WI38 (cell line): Measurements from ENCODE around the gene BSN.
A peak's percentile ranks its signal among the peaks of the same experiment; 100 is the strongest.

Experiments used
- H3K4me3 ChIP-seq: 2 replicates; pipeline ENCODE4 v1.5.1; 2011; ENCODE audit warnings: low read depth, mild to moderate bottlenecking, control low read depth, low read length
- CTCF ChIP-seq: IDR thresholded peaks from 2 replicates; pipeline ENCODE4 v1.5.1; 2012; ENCODE audit warnings: low read depth, mild to moderate bottlenecking, control low read depth, low read length

The BSN gene

GRCh38 chr3:49699281-49699979 lies 145.2 kb downstream of the BSN start:
- TF ChIP-seq CTCF: no peak
- H3K4me3 ChIP-seq: no peak overlapping the region

- no peak for TF ChIP-seq CTCF
- H3K4me3 ChIP-seq: no peak overlapping the region
Observed at GRCh38 chr3:49700014-49700413, 145.7 kb downstream of the BSN start.

- TF ChIP-seq CTCF: no peak
- H3K4me3 ChIP-seq: no peak overlapping the region
Observed at GRCh38 chr3:49700453-49701128, 146.3 kb downstream of the BSN start.

- H3K4me3 ChIP-seq: no peak overlapping the region
- peak; percentile 68 for TF ChIP-seq CTCF
Observed at GRCh38 chr3:49701388-49702077, 147.3 kb downstream of the BSN start.

GRCh38 chr3:49702672-49703071 lies 148.4 kb downstream of the BSN start:
- TF ChIP-seq CTCF: no peak
- H3K4me3 ChIP-seq: no peak overlapping the region

- peak; percentile 93 for TF ChIP-seq CTCF
Observed at GRCh38 chr3:49703443-49703927, 149.2 kb downstream of the BSN start.

GRCh38 chr3:49703956-49704355 lies 149.7 kb downstream of the BSN start:
- no peak overlapping the region for H3K4me3 ChIP-seq
- TF ChIP-seq CTCF: no peak

More at GRCh38 chr3:49703443-49703927, 149.2 kb downstream of the BSN start:
- no peak overlapping the region for H3K4me3 ChIP-seq
